ENCODE data around the gene NDE1.

NDE1 gene

GRCh38 chr16:15658556-15658955 lies 8.5 kb downstream of the NDE1 start:
- no peak for TF ChIP-seq ZBTB7A (IDR thresholded peaks at IDR 0.05; ENCODE audit: low read depth)
- TF ChIP-seq REST (IDR thresholded peaks at IDR 0.05; ENCODE audit: low read depth) = no peak
- TF ChIP-seq, protein P1, sequence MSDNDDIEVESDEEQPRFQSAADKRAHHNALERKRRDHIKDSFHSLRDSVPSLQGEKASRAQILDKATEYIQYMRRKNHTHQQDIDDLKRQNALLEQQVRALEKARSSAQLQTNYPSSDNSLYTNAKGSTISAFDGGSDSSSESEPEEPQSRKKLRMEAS (IDR thresholded peaks at IDR 0.05) = no peak
- TF ChIP-seq RAD21 (IDR thresholded peaks at IDR 0.05; ENCODE audit: low read depth) = no peak
- no peak for TF ChIP-seq USF1 (IDR thresholded peaks at IDR 0.05)
- no peak for TF ChIP-seq FOXM1 (IDR thresholded peaks at IDR 0.05; ENCODE audit: borderline replicate concordance, low read depth)
- no peak for TF ChIP-seq TEAD4 (IDR thresholded peaks at IDR 0.05)
- TF ChIP-seq TAF1 (IDR thresholded peaks at IDR 0.05; ENCODE audit: low read depth) = no peak
- TF ChIP-seq CEBPB (IDR thresholded peaks at IDR 0.05) = no peak
- TF ChIP-seq EP300 (IDR thresholded peaks at IDR 0.05; ENCODE audit: borderline replicate concordance) = no peak
- TF ChIP-seq TCF12 (IDR thresholded peaks at IDR 0.05; ENCODE audit: low read depth) = no peak
- no peak for TF ChIP-seq YY1 (IDR thresholded peaks at IDR 0.05; ENCODE audit: low read depth)
- no peak for TF ChIP-seq EGR1 (IDR thresholded peaks at IDR 0.05)
- no peak for TF ChIP-seq NFIC (IDR thresholded peaks at IDR 0.05)
- no peak for TF ChIP-seq CREB1 (IDR thresholded peaks at IDR 0.05; ENCODE audit: low read depth)

DNA sequence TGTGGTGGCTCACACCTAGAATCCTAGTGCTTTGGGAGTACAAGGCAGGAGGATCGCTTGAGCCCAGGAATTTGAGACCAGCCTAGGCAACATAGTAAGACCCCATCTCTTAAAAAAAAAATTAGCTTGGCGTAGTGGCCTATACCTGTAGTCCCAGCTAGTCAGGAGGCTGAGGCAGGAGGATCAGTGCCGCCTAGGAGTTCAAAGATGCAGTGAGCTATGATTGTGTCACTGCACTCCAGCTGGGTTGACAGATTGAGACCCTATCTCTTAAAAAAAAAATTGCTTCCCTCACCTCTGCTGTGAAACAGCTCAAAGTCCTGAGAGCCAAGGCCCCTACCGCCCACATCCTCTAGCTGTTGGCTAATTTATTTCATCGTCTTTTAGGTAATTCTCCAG lies 10.2 kb downstream of the NDE1 start:
- TF ChIP-seq FOXM1 (IDR thresholded peaks at IDR 0.05; ENCODE audit: borderline replicate concordance, low read depth) = no peak
- TF ChIP-seq EGR1 (IDR thresholded peaks at IDR 0.05) = no peak
- no peak for TF ChIP-seq RAD21 (IDR thresholded peaks at IDR 0.05; ENCODE audit: low read depth)
- TF ChIP-seq NFIC (IDR thresholded peaks at IDR 0.05) = no peak
- no peak for TF ChIP-seq REST (IDR thresholded peaks at IDR 0.05; ENCODE audit: low read depth)
- no peak for TF ChIP-seq CREB1 (IDR thresholded peaks at IDR 0.05; ENCODE audit: low read depth)
- TF ChIP-seq CEBPB (IDR thresholded peaks at IDR 0.05) = no peak
- no peak for TF ChIP-seq ZBTB7A (IDR thresholded peaks at IDR 0.05; ENCODE audit: low read depth)
- no peak for TF ChIP-seq YY1 (IDR thresholded peaks at IDR 0.05; ENCODE audit: low read depth)
- TF ChIP-seq USF1 (IDR thresholded peaks at IDR 0.05) = no peak
- no peak for TF ChIP-seq TAF1 (IDR thresholded peaks at IDR 0.05; ENCODE audit: low read depth)
- TF ChIP-seq TEAD4 (IDR thresholded peaks at IDR 0.05) = no peak
- no peak for TF ChIP-seq TCF12 (IDR thresholded peaks at IDR 0.05; ENCODE audit: low read depth)
- TF ChIP-seq, protein P1 (IDR thresholded peaks at IDR 0.05) = no peak
- TF ChIP-seq EP300 (IDR thresholded peaks at IDR 0.05; ENCODE audit: borderline replicate concordance) = no peak

DNA sequence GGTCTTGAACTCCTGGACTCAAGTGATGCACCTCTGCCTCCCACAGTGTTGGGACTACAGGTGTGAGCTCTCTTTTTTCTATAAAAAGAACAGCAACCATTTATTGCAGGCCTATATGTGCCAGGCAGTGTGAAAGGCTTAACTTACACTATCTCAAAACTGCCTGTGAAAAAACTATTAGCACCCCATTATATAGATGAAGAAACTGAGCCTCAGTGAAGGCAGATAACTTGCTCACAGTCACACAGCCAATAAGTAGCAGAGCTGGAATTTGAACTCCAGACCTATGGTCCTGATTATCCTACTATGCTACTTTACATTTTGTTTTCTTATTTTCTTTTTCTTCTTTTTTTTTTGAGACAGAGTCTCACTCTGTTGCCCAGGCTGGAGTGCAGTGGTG lies 15.1 kb downstream of the NDE1 start:
- TF ChIP-seq CEBPB (IDR thresholded peaks at IDR 0.05) (no peak), TAF1 (IDR thresholded peaks at IDR 0.05; ENCODE audit: low read depth) (no peak)

- TF ChIP-seq TAF1 (IDR thresholded peaks at IDR 0.05; ENCODE audit: low read depth) (no peak), EGR1 (IDR thresholded peaks at IDR 0.05) (no peak), EP300 (IDR thresholded peaks at IDR 0.05; ENCODE audit: borderline replicate concordance) (no peak), ZBTB7A (IDR thresholded peaks at IDR 0.05; ENCODE audit: low read depth) (no peak), USF1 (IDR thresholded peaks at IDR 0.05) (no peak), CEBPB (IDR thresholded peaks at IDR 0.05) (no peak), YY1 (IDR thresholded peaks at IDR 0.05; ENCODE audit: low read depth) (no peak), CREB1 (IDR thresholded peaks at IDR 0.05; ENCODE audit: low read depth) (no peak), REST (IDR thresholded peaks at IDR 0.05; ENCODE audit: low read depth) (no peak), TCF12 (IDR thresholded peaks at IDR 0.05; ENCODE audit: low read depth) (no peak)
- TF ChIP-seq, protein P1 (IDR thresholded peaks at IDR 0.05) = no peak
Observed at GRCh38 chr16:15667091-15667742, 17.2 kb downstream of the NDE1 start.
